ENCODE measurements around the gene MMD2. TPM values are rescaled to one million over a fixed set of nuclear protein-coding genes. Genes with fewer than 3 reads are reported as not detected.

The MMD2 gene
- polyA plus RNA-seq, 1 donor from 2014 or later = 0.40 TPM

- no peak overlapping the region for H2AFZ ChIP-seq (ENCODE audit: low read depth, low read length)
- no peaks in the 10 kb centered on the region for H3F3A ChIP-seq (ENCODE audit: insufficient read depth, low read length, poor library complexity, severe bottlenecking)
- no peaks in the 10 kb centered on the region for H4K20me1 ChIP-seq (ENCODE audit: insufficient read depth)
- no peaks in the 10 kb centered on the region for H3K36me3 ChIP-seq (ENCODE audit: insufficient read depth, low read length)
- no peaks in the 10 kb centered on the region for H3K27me3 ChIP-seq (ENCODE audit: insufficient read depth, low read depth, low read length)
- no peaks in the 10 kb centered on the region for H3K9me3 ChIP-seq (ENCODE audit: low read length)
- no peak overlapping the region for H3K9ac ChIP-seq (ENCODE audit: low read length)
- TF ChIP-seq TAF1 (IDR thresholded peaks at IDR 0.05; ENCODE audit: low read depth) (no peak), CTCF (IDR thresholded peaks at IDR 0.05; ENCODE audit: poor library complexity, severe bottlenecking) (no peak), EZH2 (IDR thresholded peaks at IDR 0.05; ENCODE audit: borderline replicate concordance, insufficient read depth, low read length, poor library complexity, severe bottlenecking) (no peak), RAD21 (conservative IDR thresholded peaks at IDR 0.05) (no peak), SMC3 (conservative IDR thresholded peaks at IDR 0.05; ENCODE audit: poor library complexity) (no peak), EP300 (conservative IDR thresholded peaks at IDR 0.05; ENCODE audit: poor library complexity, severe bottlenecking) (no peak)
- no peak overlapping the region for H3K27ac ChIP-seq (ENCODE audit: low read length)
- no peaks in the 10 kb centered on the region for H3K9me2 ChIP-seq (ENCODE audit: insufficient read depth, low read length)
- H3K4me2 ChIP-seq (ENCODE audit: low read length) = no peak overlapping the region
- no peak overlapping the region for H3K4me3 ChIP-seq (ENCODE audit: low read length)
- H3K79me2 ChIP-seq (replicated peaks; ENCODE audit: insufficient read depth, low read length) = no peaks in the 10 kb centered on the region
Observed at GRCh38 chr7:4998244-4998643, 39.3 kb upstream of the MMD2 start.

- Histone ChIP-seq H3K36me3 (ENCODE audit: insufficient read depth, low read length) (no peaks in the 10 kb centered on the region), H2AFZ (ENCODE audit: low read depth, low read length) (no peak overlapping the region), H3F3A (ENCODE audit: insufficient read depth, low read length, poor library complexity, severe bottlenecking) (no peaks in the 10 kb centered on the region), H4K20me1 (ENCODE audit: insufficient read depth) (no peaks in the 10 kb centered on the region), H3K4me2 (ENCODE audit: low read length) (no peak overlapping the region), H3K79me2 (replicated peaks; ENCODE audit: insufficient read depth, low read length) (no peaks in the 10 kb centered on the region), H3K27ac (ENCODE audit: low read length) (no peak overlapping the region), H3K27me3 (ENCODE audit: insufficient read depth, low read depth, low read length) (no peaks in the 10 kb centered on the region), H3K9me3 (ENCODE audit: low read length) (no peaks in the 10 kb centered on the region), H3K9me2 (ENCODE audit: insufficient read depth, low read length) (no peaks in the 10 kb centered on the region), H3K9ac (ENCODE audit: low read length) (no peak overlapping the region), H3K4me3 (ENCODE audit: low read length) (no peak overlapping the region)
- no peak for TF ChIP-seq EZH2 (IDR thresholded peaks at IDR 0.05; ENCODE audit: borderline replicate concordance, insufficient read depth, low read length, poor library complexity, severe bottlenecking)
- no peak for TF ChIP-seq REST (IDR thresholded peaks at IDR 0.05; ENCODE audit: borderline replicate concordance)
- no peak for TF ChIP-seq MXI1 (conservative IDR thresholded peaks at IDR 0.05; ENCODE audit: poor library complexity, severe bottlenecking)
- no peak for TF ChIP-seq CTCF (IDR thresholded peaks at IDR 0.05; ENCODE audit: poor library complexity, severe bottlenecking)
- no peak for TF ChIP-seq SMC3 (conservative IDR thresholded peaks at IDR 0.05; ENCODE audit: poor library complexity)
- no peak for TF ChIP-seq TAF1 (IDR thresholded peaks at IDR 0.05; ENCODE audit: low read depth)
- no peak for TF ChIP-seq EP300 (conservative IDR thresholded peaks at IDR 0.05; ENCODE audit: poor library complexity, severe bottlenecking)
- no peak for TF ChIP-seq POLR2AphosphoS5 (IDR thresholded peaks at IDR 0.05)
- TF ChIP-seq RAD21 (conservative IDR thresholded peaks at IDR 0.05) = no peak
Observed at GRCh38 chr7:4996696-4997222, 37.8 kb upstream of the MMD2 start.

Measured in neural cell (in vitro differentiated cells).